HG03571 (cell line): ENCODE data around the gene ZACN.
"Not testable (repeated sequence)": the region's sequence is repeated elsewhere in the genome, so short reads cannot be mapped to it uniquely, and the experiment has no call there.

Experiments
- ATAC-seq: cut with Tn5 transposase; IDR thresholded peaks from one replicate; pipeline ENCODE4 v1.9.1; 2021; ENCODE audit not compliant: unreplicated experiment

Gene ZACN

GRCh38 chr17:76078860-76079534 is at the start of gene ZACN:
Gene ZACN, plus strand, starts transcription at chr17:76079182. Its CDS starts 83 bp downstream, at chr17:76079265.
- no peak for ATAC-seq

- no peak for ATAC-seq
Observed at GRCh38 chr17:76032073-76032779, 46.8 kb upstream of the ZACN start.

- no peak for ATAC-seq
Observed at GRCh38 chr17:76032780-76033108, 46.2 kb upstream of the ZACN start.

- ATAC-seq = no peak
Observed at GRCh38 chr17:76033139-76033538, 45.8 kb upstream of the ZACN start.

GRCh38 chr17:76034428-76035350 is 44.3 kb upstream of the ZACN start:
- no peak for ATAC-seq

- no peak for ATAC-seq
Observed at GRCh38 chr17:76036497-76037261, 42.3 kb upstream of the ZACN start.

GRCh38 chr17:76038050-76038449 is 40.9 kb upstream of the ZACN start:
- no peak for ATAC-seq

- ATAC-seq = no peak
Observed at GRCh38 chr17:76039121-76039520, 39.9 kb upstream of the ZACN start.

GRCh38 chr17:76040376-76040775 is 38.6 kb upstream of the ZACN start:
- ATAC-seq = no peak

GRCh38 chr17:76042868-76043267 is 36.1 kb upstream of the ZACN start:
- not testable (repeated sequence) for ATAC-seq

- not testable (repeated sequence) for ATAC-seq
Observed at GRCh38 chr17:76044475-76045007, 34.4 kb upstream of the ZACN start.

GRCh38 chr17:76046064-76046463 is 32.9 kb upstream of the ZACN start:
- ATAC-seq = no peak

- ATAC-seq = no peak
Observed at GRCh38 chr17:76048025-76048605, 30.9 kb upstream of the ZACN start.

- ATAC-seq = no peak
Observed at GRCh38 chr17:76048711-76049110, 30.3 kb upstream of the ZACN start.

- ATAC-seq = no peak
Observed at GRCh38 chr17:76049239-76049638, 29.7 kb upstream of the ZACN start.

GRCh38 chr17:76049836-76050537 is 29.0 kb upstream of the ZACN start:
- ATAC-seq = no peak

- no peak for ATAC-seq
Observed at GRCh38 chr17:76050538-76051467, 28.2 kb upstream of the ZACN start.

GRCh38 chr17:76051561-76051960 is 27.4 kb upstream of the ZACN start:
- ATAC-seq = no peak
